C4-2B (cell line): ENCODE measurements around the gene IL22.

Source experiments
- CTCF ChIP-seq: fragments of 450-650 bp; conservative IDR thresholded peaks from 2 replicates; pipeline ENCODE4 v1.5.1; 2017; ENCODE audit warnings: mild to moderate bottlenecking
- ZFX ChIP-seq: fragments of 450-650 bp; IDR thresholded peaks from 2 replicates; pipeline ENCODE4 v1.6.1; 2017

- no peak for TF ChIP-seq CTCF
- TF ChIP-seq ZFX, result no peak
Observed at GRCh38 chr12:68198507-68199086, 54.8 kb downstream of the IL22 start.
